ENCODE data around the gene SNTA1. TPM values are rescaled to one million over a fixed set of nuclear protein-coding genes. Genes with fewer than 3 reads are reported as not detected.
"Not testable (repeated sequence)": the region's sequence is repeated elsewhere in the genome, so short reads cannot be mapped to it uniquely, and the experiment has no call there.

Gene SNTA1
- total RNA-seq, 1 experiment from 2014 or later, result 15.4 TPM

- DNase-seq, result no peak
- ChIA-PET POLR2A (interaction anchor here (0.5 kb wide), 1 partner anchor 681 kb away, joined by 3 read pairs; no protein-coding TSS in a partner anchor), CTCF (interaction anchor here (0.9 to 1.5 kb wide), 2 partner anchors 13 to 221 kb away, joined by 4 read pairs; no protein-coding TSS in a partner anchor)
- Histone ChIP-seq H3K36me3 (ENCODE audit: control insufficient read depth, insufficient read depth, low read length) (no peaks in the 10 kb centered on the region; the same call in 1 of the 2 replicates), H3K4me3 (ENCODE audit: low read depth, low read length) (no peak overlapping the region), H3K9me3 (no peaks in the 10 kb centered on the region), H3K27me3 (replicated peaks; ENCODE audit: control insufficient read depth, insufficient read depth, low read length) (no peaks in the 10 kb centered on the region), H3K4me1 (no peaks in the 10 kb centered on the region)
- no peaks in the 10 kb centered on the region for H3K9me3 Mint-ChIP-seq (ENCODE audit: unreplicated experiment)
- H3K4me1 Mint-ChIP-seq (ENCODE audit: low read depth, unreplicated experiment), result no peaks in the 10 kb centered on the region
- H3K27me3 Mint-ChIP-seq (ENCODE audit: insufficient read depth, unreplicated experiment), result no peaks in the 10 kb centered on the region
- no peak overlapping the region for H3K27ac Mint-ChIP-seq (ENCODE audit: unreplicated experiment)
- BruUV-seq (replicated peaks), result no TSS peak
- TF ChIP-seq CTCF (IDR thresholded peaks at IDR 0.05; ENCODE audit: insufficient read depth in 1 of 2, low read depth in 1 of 2, low read length in 1 of 2, severe bottlenecking in 1 of 2, unreplicated experiment in 1 of 2), result no peak
- intact Hi-C loops (cut with micrococcal nuclease; ENCODE audit: unreplicated experiment), result no loop called here
- no peak overlapping the region for H3K4me3 Mint-ChIP-seq (ENCODE audit: unreplicated experiment)
- no peaks in the 10 kb centered on the region for H3K36me3 Mint-ChIP-seq (ENCODE audit: insufficient read depth, unreplicated experiment)
Observed at GRCh38 chr20:33431797-33432381, 11.7 kb downstream of the SNTA1 start.

DNA sequence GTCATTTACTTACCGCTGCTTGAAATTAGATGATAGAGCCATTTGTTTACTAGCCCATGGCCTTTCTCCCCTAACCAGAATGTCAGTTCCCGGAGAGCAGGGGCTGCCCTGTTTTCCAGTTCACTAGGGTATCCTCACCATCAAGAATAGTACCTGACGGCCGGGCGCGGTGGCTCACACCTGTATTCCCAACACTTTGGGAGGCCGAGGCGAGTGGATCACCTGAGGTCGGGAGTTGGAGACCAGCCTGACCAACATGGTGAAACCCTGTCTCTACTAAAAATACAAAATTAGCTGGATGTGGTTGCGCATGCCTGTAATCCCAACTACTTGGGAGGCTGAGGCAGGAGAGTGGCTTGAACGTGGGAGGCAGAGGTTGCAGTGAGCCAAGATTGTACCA, 19.7 kb downstream of the SNTA1 start:
- CTCF ChIA-PET; BruUV-seq (replicated peaks); H3K4me1 Mint-ChIP-seq (ENCODE audit: low read depth, unreplicated experiment); H3K27ac Mint-ChIP-seq (ENCODE audit: unreplicated experiment); DNase-seq; POLR2A ChIA-PET; H3K9me3 Mint-ChIP-seq (ENCODE audit: unreplicated experiment); H3K36me3 ChIP-seq (ENCODE audit: control insufficient read depth, insufficient read depth, low read length); intact Hi-C loops (cut with micrococcal nuclease; ENCODE audit: unreplicated experiment); H3K9me3 ChIP-seq; H3K4me3 ChIP-seq (ENCODE audit: low read depth, low read length); H3K27me3 Mint-ChIP-seq (ENCODE audit: insufficient read depth, unreplicated experiment); H3K4me3 Mint-ChIP-seq (ENCODE audit: unreplicated experiment); H3K36me3 Mint-ChIP-seq (ENCODE audit: insufficient read depth, unreplicated experiment); H3K27me3 ChIP-seq (replicated peaks; ENCODE audit: control insufficient read depth, insufficient read depth, low read length): not testable (repeated sequence)
- H3K4me1 ChIP-seq, result peaks cover 11% of the 10 kb centered on the region; the same call in 1 of the 2 replicates

DNA sequence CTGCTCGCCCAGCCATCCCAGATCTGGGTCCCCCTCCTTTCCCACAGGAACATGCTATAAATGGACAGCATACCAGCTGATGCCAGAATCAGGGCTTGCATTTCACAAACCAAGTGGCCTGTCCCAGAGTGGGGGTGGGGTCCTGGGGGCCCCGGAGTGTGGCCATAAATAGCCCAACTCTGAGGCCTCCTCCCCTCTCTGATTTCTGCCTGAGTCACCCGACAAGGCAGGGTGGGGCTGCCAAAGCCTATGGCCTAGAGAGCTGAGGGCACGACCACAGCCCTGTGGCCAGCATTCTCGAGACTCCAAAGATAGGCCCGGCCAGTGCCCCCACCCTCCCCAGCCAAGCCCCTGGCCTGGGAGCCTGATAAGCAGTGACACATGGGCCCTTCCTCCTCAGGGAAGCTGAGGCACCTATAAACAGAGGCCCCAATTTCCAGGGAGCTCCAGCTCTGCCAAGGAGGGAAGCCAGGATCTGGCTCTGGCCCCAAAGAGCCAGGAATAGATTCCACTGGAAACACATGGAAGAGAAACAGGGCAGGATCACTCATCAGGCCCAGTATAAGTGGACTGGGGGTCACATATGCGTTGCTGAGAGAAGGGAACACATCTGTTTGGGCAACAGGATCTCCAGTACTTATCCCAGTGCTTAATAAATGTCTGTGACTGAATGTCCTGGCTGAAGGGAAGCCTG, 20.3 kb downstream of the SNTA1 start:
- Histone ChIP-seq H3K4me3 (ENCODE audit: low read depth, low read length) (no peak overlapping the region), H3K4me1 (peaks cover 11% of the 10 kb centered on the region; the same call in 1 of the 2 replicates), H3K27me3 (replicated peaks; ENCODE audit: control insufficient read depth, insufficient read depth, low read length) (no peaks in the 10 kb centered on the region), H3K9me3 (no peaks in the 10 kb centered on the region), H3K36me3 (ENCODE audit: control insufficient read depth, insufficient read depth, low read length) (no peaks in the 10 kb centered on the region)
- no TSS peak for BruUV-seq (replicated peaks)
- Mint-ChIP-seq H3K27ac (ENCODE audit: unreplicated experiment) (no peak overlapping the region), H3K9me3 (ENCODE audit: unreplicated experiment) (no peaks in the 10 kb centered on the region), H3K4me1 (ENCODE audit: low read depth, unreplicated experiment) (no peaks in the 10 kb centered on the region), H3K27me3 (ENCODE audit: insufficient read depth, unreplicated experiment) (no peaks in the 10 kb centered on the region), H3K36me3 (ENCODE audit: insufficient read depth, unreplicated experiment) (no peaks in the 10 kb centered on the region), H3K4me3 (ENCODE audit: unreplicated experiment) (no peak overlapping the region)
- ChIA-PET POLR2A (interaction anchor here (0.5 kb wide), 1 partner anchor 116 kb away, joined by 4 read pairs; no protein-coding TSS in a partner anchor), CTCF (no interaction called here)
- DNase-seq, result peak; percentile 34 to 72
- no peak for TF ChIP-seq CTCF (IDR thresholded peaks at IDR 0.05; ENCODE audit: insufficient read depth in 1 of 2, low read depth in 1 of 2, low read length in 1 of 2, severe bottlenecking in 1 of 2, unreplicated experiment in 1 of 2)
- intact Hi-C loops (cut with micrococcal nuclease; ENCODE audit: unreplicated experiment), result no loop called here
